ENCODE measurements around the gene MEGF11.

DNA sequence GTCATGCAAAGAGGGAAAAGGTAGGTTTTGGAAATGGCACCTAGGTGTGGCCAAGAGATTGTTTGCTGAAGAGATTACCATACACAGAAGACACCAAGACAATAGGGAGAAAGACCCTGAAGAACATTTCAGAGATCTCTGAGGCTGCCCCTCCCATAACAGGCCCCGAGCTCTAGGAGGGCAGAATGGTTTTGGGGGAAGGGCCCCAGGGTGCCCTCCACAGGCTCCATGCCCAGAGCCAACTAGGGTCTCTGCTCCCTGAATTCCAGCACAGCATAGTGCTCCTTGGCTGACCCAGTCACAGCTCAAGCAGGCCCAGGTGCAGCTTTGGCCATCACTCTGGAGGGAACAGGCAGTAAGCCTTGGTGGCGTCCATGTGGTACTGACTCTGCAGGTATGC lies 220.4 kb downstream of the MEGF11 start:
- TF ChIP-seq, protein P1, sequence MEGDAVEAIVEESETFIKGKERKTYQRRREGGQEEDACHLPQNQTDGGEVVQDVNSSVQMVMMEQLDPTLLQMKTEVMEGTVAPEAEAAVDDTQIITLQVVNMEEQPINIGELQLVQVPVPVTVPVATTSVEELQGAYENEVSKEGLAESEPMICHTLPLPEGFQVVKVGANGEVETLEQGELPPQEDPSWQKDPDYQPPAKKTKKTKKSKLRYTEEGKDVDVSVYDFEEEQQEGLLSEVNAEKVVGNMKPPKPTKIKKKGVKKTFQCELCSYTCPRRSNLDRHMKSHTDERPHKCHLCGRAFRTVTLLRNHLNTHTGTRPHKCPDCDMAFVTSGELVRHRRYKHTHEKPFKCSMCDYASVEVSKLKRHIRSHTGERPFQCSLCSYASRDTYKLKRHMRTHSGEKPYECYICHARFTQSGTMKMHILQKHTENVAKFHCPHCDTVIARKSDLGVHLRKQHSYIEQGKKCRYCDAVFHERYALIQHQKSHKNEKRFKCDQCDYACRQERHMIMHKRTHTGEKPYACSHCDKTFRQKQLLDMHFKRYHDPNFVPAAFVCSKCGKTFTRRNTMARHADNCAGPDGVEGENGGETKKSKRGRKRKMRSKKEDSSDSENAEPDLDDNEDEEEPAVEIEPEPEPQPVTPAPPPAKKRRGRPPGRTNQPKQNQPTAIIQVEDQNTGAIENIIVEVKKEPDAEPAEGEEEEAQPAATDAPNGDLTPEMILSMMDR (IDR thresholded peaks at IDR 0.05) = no peak
- TF ChIP-seq POLR2A (IDR thresholded peaks at IDR 0.05; ENCODE audit: low read depth) (no peak), POLR2AphosphoS5 (IDR thresholded peaks at IDR 0.05) (no peak)
